ENCODE data around the gene MAPRE3. TPM values are rescaled to one million over a fixed set of nuclear protein-coding genes. Genes with fewer than 3 reads are reported as not detected.

Gene MAPRE3
- 0.49 and 1.6 TPM in 2 replicates for total RNA-seq

GRCh38 chr2:26970244-26970927 is at the start of gene MAPRE3:
MAPRE3 (plus strand) TSS chr2:26970637; CDS start chr2:27022219, 51,582 bp downstream.

GRCh38 chr2:27032495-27033252 is 62.2 kb downstream of the MAPRE3 start, which contains the start of gene TMEM214:
TMEM214 (plus strand) TSS chr2:27032965; CDS start chr2:27033016, 51 bp downstream.

GRCh38 chr2:27050996-27051901 is 80.8 kb downstream of the MAPRE3 start, which contains the start of gene AGBL5:
AGBL5 (plus strand) TSS chr2:27051668; CDS start chr2:27052959, 1,291 bp downstream.

GRCh38 chr2:27071277-27071989 is 101.0 kb downstream of the MAPRE3 start, which contains the start of gene OST4:
OST4 (minus strand) TSS chr2:27071654.

Other genes starting within 250 kb of the MAPRE3 start
- gene SLC35F6, start 206.4 kb upstream of the MAPRE3 start, total RNA-seq = 15.7 and 32.0 TPM in 2 replicates
- 6.7 and 13.9 TPM in 2 replicates for gene CENPA, start 184.6 kb upstream of the MAPRE3 start, total RNA-seq
- gene DPYSL5, start 122.5 kb upstream of the MAPRE3 start, total RNA-seq = not detected in 2 replicates
- gene TMEM214, start 62.3 kb downstream of the MAPRE3 start, total RNA-seq = 14.1 and 33.0 TPM in 2 replicates
- gene AGBL5, start 81.0 kb downstream of the MAPRE3 start, total RNA-seq = 10.4 and 13.0 TPM in 2 replicates
- gene OST4, start 101.0 kb downstream of the MAPRE3 start, total RNA-seq = 391 and 400 TPM in 2 replicates
- 2.3 and 49.0 TPM in 2 replicates for gene EMILIN1, start 108.0 kb downstream of the MAPRE3 start, total RNA-seq
- gene KHK, start 116.1 kb downstream of the MAPRE3 start, total RNA-seq = 2.8 and 4.5 TPM in 2 replicates
- 0.65 and 2.3 TPM in 2 replicates for gene CGREF1, start 148.5 kb downstream of the MAPRE3 start, total RNA-seq
- 0.06 TPM in 1 of 2 replicates, not detected in the other for gene ABHD1, start 153.2 kb downstream of the MAPRE3 start, total RNA-seq
- gene PREB, start 164.0 kb downstream of the MAPRE3 start, total RNA-seq = 23.2 and 61.4 TPM in 2 replicates
- not detected in 2 replicates for gene PRR30, start 168.8 kb downstream of the MAPRE3 start, total RNA-seq
- gene TCF23, start 178.4 kb downstream of the MAPRE3 start, total RNA-seq = not detected in 2 replicates
- gene ATRAID, start 241.4 kb downstream of the MAPRE3 start, total RNA-seq = 95.0 and 112 TPM in 2 replicates
- 10.7 and 57.2 TPM in 2 replicates for gene SLC5A6, start 241.6 kb downstream of the MAPRE3 start, total RNA-seq
- gene CAD, start 246.7 kb downstream of the MAPRE3 start, total RNA-seq = 27.0 and 81.6 TPM in 2 replicates

Data from bladder microvascular endothelial cell (primary cell).